ENCODE measurements around the gene CFAP97D2. TPM values are rescaled to one million over a fixed set of nuclear protein-coding genes. Genes with fewer than 3 reads are reported as not detected.

Gene CFAP97D2
- polyA plus RNA-seq, 1 of the 3 experiments (the other 2 are of a cell fraction) = not detected

DNA sequence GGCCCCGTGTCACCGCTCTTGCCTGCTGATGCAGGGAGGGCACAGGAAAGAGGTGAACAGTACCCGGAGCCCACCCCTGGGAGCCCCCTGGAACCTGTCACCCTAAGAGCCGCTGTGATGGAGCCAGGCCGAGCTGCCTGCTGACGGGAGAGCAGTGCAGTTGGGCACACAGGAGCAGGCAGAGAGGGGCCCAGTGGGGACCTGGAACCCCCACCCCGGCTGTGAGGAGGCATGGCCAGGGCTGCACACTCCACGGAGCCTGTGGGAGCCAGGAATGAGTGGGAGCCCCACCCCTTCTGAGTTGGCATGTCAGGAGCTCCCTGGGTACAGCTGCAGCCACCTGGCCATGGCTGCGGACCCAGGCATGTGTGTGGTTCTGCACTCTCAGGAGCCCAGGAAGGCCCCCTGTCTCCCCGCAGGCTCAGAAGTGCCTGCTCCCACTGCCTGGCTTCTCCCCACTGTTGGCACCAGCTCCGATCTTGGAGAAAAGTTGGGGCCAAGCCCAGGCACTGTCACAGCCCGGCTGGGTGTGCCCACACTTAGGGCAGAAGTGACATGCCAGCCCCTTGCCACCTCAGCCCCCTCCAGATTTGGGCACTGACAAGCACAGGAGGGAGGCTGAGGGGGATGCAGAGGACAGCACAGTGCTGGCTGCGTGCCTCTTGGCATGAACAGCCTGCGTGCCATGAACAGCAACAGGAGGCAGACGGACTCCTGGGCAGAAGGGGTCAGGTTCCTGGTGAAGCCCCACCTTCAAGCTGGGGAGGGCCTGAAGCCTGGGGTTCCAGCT, 6.3 kb downstream of the CFAP97D2 start:
- 20% methylated on average over 1 of the region's 15 CpGs for WGBS (ENCODE audit: low lambda C conversion rate)
- Histone ChIP-seq H3K79me2 (ENCODE audit: insufficient read depth) (no peaks in the 10 kb centered on the region), H3K4me1 (ENCODE audit: control insufficient read depth in 1 of 2, insufficient read depth in 2 of 2, low read depth in 1 of 2, low read length in 1 of 2) (no peaks in the 10 kb centered on the region), H3K4me3 (ENCODE audit: low read depth in 2 of 2, low read length in 1 of 2) (no peak overlapping the region; a peak in 1 of 4 replicates), H3F3A (replicated peaks; ENCODE audit: insufficient read depth) (no peaks in the 10 kb centered on the region), H3K9ac (no peak overlapping the region), H3K9me3 (no peaks in the 10 kb centered on the region), H3K9me2 (no peaks in the 10 kb centered on the region), H3K27me3 (ENCODE audit: insufficient read depth) (no peaks in the 10 kb centered on the region; the same call in 1 of the 2 replicates), H3K4me2 (no peak overlapping the region), H3K36me3 (replicated peaks in 1 of 2; ENCODE audit: control insufficient read depth in 1 of 2, insufficient read depth in 2 of 2, low read length in 1 of 2) (no peaks in the 10 kb centered on the region), H2AFZ (ENCODE audit: low read depth) (no peak overlapping the region), H3K27ac (ENCODE audit: low read depth in 2 of 2, low read length in 1 of 2) (no peak overlapping the region), H4K20me1 (ENCODE audit: insufficient read depth) (no peaks in the 10 kb centered on the region)
- ChIA-PET CTCF (no interaction called here), POLR2A (no interaction called here)
- no peak for DNase-seq
- no peak for TF ChIP-seq MAX (IDR thresholded peaks at IDR 0.05; ENCODE audit: low read depth)

DNA sequence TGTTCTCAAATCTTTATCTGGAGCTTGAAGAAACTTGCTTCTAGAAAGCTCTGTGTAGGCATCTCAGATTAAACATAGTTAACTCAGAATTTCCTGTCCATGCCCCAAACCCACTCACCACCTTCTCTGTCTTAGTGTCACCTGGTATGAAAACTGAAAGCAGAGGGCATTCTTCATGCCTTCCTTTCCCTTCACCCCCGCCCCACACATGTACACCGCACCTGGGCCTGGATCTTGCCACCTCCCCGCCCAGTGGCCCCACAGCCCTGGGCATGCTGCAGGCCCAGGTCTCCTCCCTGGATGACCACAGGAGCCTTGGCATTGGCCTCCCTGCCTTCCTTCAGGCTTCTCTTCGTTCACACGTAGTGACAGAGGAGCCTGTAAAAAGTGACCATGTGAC, 15.8 kb downstream of the CFAP97D2 start:
- Histone ChIP-seq H3K9me3 (no peaks in the 10 kb centered on the region), H3K9me2 (no peaks in the 10 kb centered on the region), H3K4me2 (no peak overlapping the region), H2AFZ (ENCODE audit: low read depth) (no peak overlapping the region), H3K27ac (ENCODE audit: low read depth in 2 of 2, low read length in 1 of 2) (no peak overlapping the region), H3F3A (replicated peaks; ENCODE audit: insufficient read depth) (no peaks in the 10 kb centered on the region), H4K20me1 (ENCODE audit: insufficient read depth) (no peaks in the 10 kb centered on the region), H3K9ac (no peak overlapping the region), H3K27me3 (ENCODE audit: insufficient read depth) (peaks cover 5% of the 10 kb centered on the region; the same call in 1 of the 2 replicates), H3K4me1 (ENCODE audit: control insufficient read depth in 1 of 2, insufficient read depth in 2 of 2, low read depth in 1 of 2, low read length in 1 of 2) (no peaks in the 10 kb centered on the region), H3K79me2 (ENCODE audit: insufficient read depth) (no peaks in the 10 kb centered on the region), H3K36me3 (replicated peaks in 1 of 2; ENCODE audit: control insufficient read depth in 1 of 2, insufficient read depth in 2 of 2, low read length in 1 of 2) (no peaks in the 10 kb centered on the region), H3K4me3 (ENCODE audit: low read depth in 2 of 2, low read length in 1 of 2) (no peak overlapping the region)
- POLR2A ChIA-PET = no interaction called here
- CTCF ChIA-PET = no interaction called here
- DNase-seq = no peak
- no peak for TF ChIP-seq EP300 (IDR thresholded peaks at IDR 0.05; ENCODE audit: borderline replicate concordance in 1 of 2, low read depth in 1 of 2, low read length in 1 of 2)
- TF ChIP-seq, protein P1, sequence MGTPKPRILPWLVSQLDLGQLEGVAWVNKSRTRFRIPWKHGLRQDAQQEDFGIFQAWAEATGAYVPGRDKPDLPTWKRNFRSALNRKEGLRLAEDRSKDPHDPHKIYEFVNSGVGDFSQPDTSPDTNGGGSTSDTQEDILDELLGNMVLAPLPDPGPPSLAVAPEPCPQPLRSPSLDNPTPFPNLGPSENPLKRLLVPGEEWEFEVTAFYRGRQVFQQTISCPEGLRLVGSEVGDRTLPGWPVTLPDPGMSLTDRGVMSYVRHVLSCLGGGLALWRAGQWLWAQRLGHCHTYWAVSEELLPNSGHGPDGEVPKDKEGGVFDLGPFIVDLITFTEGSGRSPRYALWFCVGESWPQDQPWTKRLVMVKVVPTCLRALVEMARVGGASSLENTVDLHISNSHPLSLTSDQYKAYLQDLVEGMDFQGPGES (IDR thresholded peaks at IDR 0.05; ENCODE audit: low read depth, low read length) = no peak
- TF ChIP-seq FOXJ3 (CRISPR knock-in tag; IDR thresholded peaks at IDR 0.05) = no peak
- TF ChIP-seq MXI1 (IDR thresholded peaks at IDR 0.05; ENCODE audit: low read depth, low read length) = no peak
- TF ChIP-seq, protein P2, sequence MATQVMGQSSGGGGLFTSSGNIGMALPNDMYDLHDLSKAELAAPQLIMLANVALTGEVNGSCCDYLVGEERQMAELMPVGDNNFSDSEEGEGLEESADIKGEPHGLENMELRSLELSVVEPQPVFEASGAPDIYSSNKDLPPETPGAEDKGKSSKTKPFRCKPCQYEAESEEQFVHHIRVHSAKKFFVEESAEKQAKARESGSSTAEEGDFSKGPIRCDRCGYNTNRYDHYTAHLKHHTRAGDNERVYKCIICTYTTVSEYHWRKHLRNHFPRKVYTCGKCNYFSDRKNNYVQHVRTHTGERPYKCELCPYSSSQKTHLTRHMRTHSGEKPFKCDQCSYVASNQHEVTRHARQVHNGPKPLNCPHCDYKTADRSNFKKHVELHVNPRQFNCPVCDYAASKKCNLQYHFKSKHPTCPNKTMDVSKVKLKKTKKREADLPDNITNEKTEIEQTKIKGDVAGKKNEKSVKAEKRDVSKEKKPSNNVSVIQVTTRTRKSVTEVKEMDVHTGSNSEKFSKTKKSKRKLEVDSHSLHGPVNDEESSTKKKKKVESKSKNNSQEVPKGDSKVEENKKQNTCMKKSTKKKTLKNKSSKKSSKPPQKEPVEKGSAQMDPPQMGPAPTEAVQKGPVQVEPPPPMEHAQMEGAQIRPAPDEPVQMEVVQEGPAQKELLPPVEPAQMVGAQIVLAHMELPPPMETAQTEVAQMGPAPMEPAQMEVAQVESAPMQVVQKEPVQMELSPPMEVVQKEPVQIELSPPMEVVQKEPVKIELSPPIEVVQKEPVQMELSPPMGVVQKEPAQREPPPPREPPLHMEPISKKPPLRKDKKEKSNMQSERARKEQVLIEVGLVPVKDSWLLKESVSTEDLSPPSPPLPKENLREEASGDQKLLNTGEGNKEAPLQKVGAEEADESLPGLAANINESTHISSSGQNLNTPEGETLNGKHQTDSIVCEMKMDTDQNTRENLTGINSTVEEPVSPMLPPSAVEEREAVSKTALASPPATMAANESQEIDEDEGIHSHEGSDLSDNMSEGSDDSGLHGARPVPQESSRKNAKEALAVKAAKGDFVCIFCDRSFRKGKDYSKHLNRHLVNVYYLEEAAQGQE (IDR thresholded peaks at IDR 0.05; ENCODE audit: low read depth, low read length) = no peak
- no peak for TF ChIP-seq RFX5 (IDR thresholded peaks at IDR 0.05; ENCODE audit: low read length)
- TF ChIP-seq MEF2A (IDR thresholded peaks at IDR 0.05; ENCODE audit: borderline replicate concordance, low read depth) = no peak
- TF ChIP-seq NRF1 (IDR thresholded peaks at IDR 0.05; ENCODE audit: low read depth, low read length) = no peak
- TF ChIP-seq EZH2phosphoT487 (IDR thresholded peaks at IDR 0.05; ENCODE audit: borderline replicate concordance, low read depth) = no peak
- TF ChIP-seq MAX (IDR thresholded peaks at IDR 0.05; ENCODE audit: low read depth) = no peak
- no peak for TF ChIP-seq YY1 (IDR thresholded peaks at IDR 0.05; ENCODE audit: low read depth)
- TF ChIP-seq TCF12 (IDR thresholded peaks at IDR 0.05) = no peak
- TF ChIP-seq RCOR1 (IDR thresholded peaks at IDR 0.05; ENCODE audit: low read length) = no peak
- no peak for TF ChIP-seq SIN3A (IDR thresholded peaks at IDR 0.05; ENCODE audit: borderline replicate concordance, low read depth, low read length)
- no peak for TF ChIP-seq TAF1 (IDR thresholded peaks at IDR 0.05; ENCODE audit: borderline replicate concordance, low read depth, low read length)
- no peak for TF ChIP-seq ZBTB33 (IDR thresholded peaks at IDR 0.05; ENCODE audit: borderline replicate concordance, low read depth)
- no peak for TF ChIP-seq FOXM1 (IDR thresholded peaks at IDR 0.05; ENCODE audit: low read depth)
- 69% methylated on average over 5 of the region's 5 CpGs for WGBS (ENCODE audit: low lambda C conversion rate)
